ENCODE results near the gene DNAJC28.
"Not testable (repeated sequence)": the region's sequence is repeated elsewhere in the genome, so short reads cannot be mapped to it uniquely, and the experiment has no call there.

The DNAJC28 gene

GRCh38 chr21:33473344-33473743, 18.2 kb downstream of the DNAJC28 start:
- TF ChIP-seq CTCF (IDR thresholded peaks at IDR 0.05; ENCODE audit: low read depth, low read length): no peak
- H3K4me3 ChIP-seq (ENCODE audit: low read depth, low read length): no peak overlapping the region

GRCh38 chr21:33470701-33471100, 20.8 kb downstream of the DNAJC28 start:
- TF ChIP-seq CTCF (IDR thresholded peaks at IDR 0.05; ENCODE audit: low read depth, low read length): no peak
- H3K4me3 ChIP-seq (ENCODE audit: low read depth, low read length): no peak overlapping the region

- not testable (repeated sequence) for H3K4me3 ChIP-seq (ENCODE audit: low read depth, low read length)
These were observed 22.3 kb downstream of the DNAJC28 start for GRCh38 chr21:33469183-33469582.

GRCh38 chr21:33461538-33462250, 29.8 kb downstream of the DNAJC28 start:
- H3K4me3 ChIP-seq (ENCODE audit: low read depth, low read length): no peak overlapping the region
- no peak for TF ChIP-seq CTCF (IDR thresholded peaks at IDR 0.05; ENCODE audit: low read depth, low read length)

GRCh38 chr21:33458861-33459260, 32.7 kb downstream of the DNAJC28 start:
- no peak for TF ChIP-seq CTCF (IDR thresholded peaks at IDR 0.05; ENCODE audit: low read depth, low read length)

GRCh38 chr21:33455686-33456446, 35.6 kb downstream of the DNAJC28 start:
- TF ChIP-seq CTCF (IDR thresholded peaks at IDR 0.05; ENCODE audit: low read depth, low read length): no peak
- no peak overlapping the region for H3K4me3 ChIP-seq (ENCODE audit: low read depth, low read length)

More at GRCh38 chr21:33458861-33459260, 32.7 kb downstream of the DNAJC28 start:
- H3K4me3 ChIP-seq (ENCODE audit: low read depth, low read length): no peak overlapping the region

- H3K4me3 ChIP-seq (ENCODE audit: low read depth, low read length): no peak overlapping the region
- no peak for TF ChIP-seq CTCF (IDR thresholded peaks at IDR 0.05; ENCODE audit: low read depth, low read length)
These were observed 39.2 kb downstream of the DNAJC28 start for GRCh38 chr21:33452362-33452761.

Measured in WI38 (cell line).